NCI-H2196 treated with DMSO at 0.1 percent for 48 hours (cell line): Measurements from ENCODE around the gene DMRTA2.

Experiments
- DNase-seq: peaks from one replicate; lab custom pipeline; 2025; ENCODE audit not compliant: unreplicated experiment; lab: John Stamatoyannopoulos, UW

DMRTA2 gene

GRCh38 chr1:50424045-50424883, 1.0 kb upstream of the DMRTA2 start:
- no peak for DNase-seq

- DNase-seq: no peak
Measured at GRCh38 chr1:50423670-50424000, 392 bp upstream of the DMRTA2 start.

GRCh38 chr1:50422675-50422945, 633 bp downstream of the DMRTA2 start:
- DNase-seq: no peak

GRCh38 chr1:50421768-50422674, 1.2 kb downstream of the DMRTA2 start:
- no peak for DNase-seq

- DNase-seq: no peak
Measured at GRCh38 chr1:50421366-50421748, 1.9 kb downstream of the DMRTA2 start.

GRCh38 chr1:50420689-50421365, 2.4 kb downstream of the DMRTA2 start:
- no peak for DNase-seq

- no peak for DNase-seq
Measured at GRCh38 chr1:50419907-50420677, 3.2 kb downstream of the DMRTA2 start.

GRCh38 chr1:50419192-50419906, 3.9 kb downstream of the DMRTA2 start:
- DNase-seq: no peak

- DNase-seq: no peak
Measured at GRCh38 chr1:50418600-50419109, 4.6 kb downstream of the DMRTA2 start.

- no peak for DNase-seq
Measured at GRCh38 chr1:50417946-50418599, 5.2 kb downstream of the DMRTA2 start.

GRCh38 chr1:50417507-50417906, 5.7 kb downstream of the DMRTA2 start:
- DNase-seq: no peak

- DNase-seq: no peak
Measured at GRCh38 chr1:50416553-50417453, 6.4 kb downstream of the DMRTA2 start.

- DNase-seq: no peak
Measured at GRCh38 chr1:50416150-50416527, 7.1 kb downstream of the DMRTA2 start.

- no peak for DNase-seq
Measured at GRCh38 chr1:50415235-50416149, 7.8 kb downstream of the DMRTA2 start.

GRCh38 chr1:50414853-50415234, 8.4 kb downstream of the DMRTA2 start:
- DNase-seq: no peak

GRCh38 chr1:50412813-50413476, 10.3 kb downstream of the DMRTA2 start:
- DNase-seq: no peak

- DNase-seq: no peak
Measured at GRCh38 chr1:50405814-50406213, 17.4 kb downstream of the DMRTA2 start.
